Measurements from ENCODE around the gene COQ4.

The COQ4 gene

DNA sequence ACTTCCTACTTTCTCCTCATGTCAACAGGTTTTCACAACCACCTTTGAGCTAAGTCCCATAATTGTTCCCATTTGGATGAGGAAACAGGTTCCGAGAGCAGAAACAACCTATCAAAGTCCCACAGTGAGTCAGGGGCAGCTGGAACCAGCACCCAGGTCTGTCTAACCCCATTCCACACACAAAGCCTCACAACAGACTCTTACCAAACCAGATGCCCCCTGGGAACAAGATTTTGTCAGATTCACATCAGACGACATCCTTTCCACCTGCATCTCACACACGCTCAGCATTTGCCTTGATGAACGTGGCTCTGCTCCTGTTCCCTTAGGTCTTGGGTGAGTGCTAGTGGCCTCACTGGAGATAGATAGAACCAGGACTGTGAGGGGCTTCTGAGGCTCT is 29.5 kb upstream of the COQ4 start:
- DNase-seq (ENCODE audit: low read depth, low spot score): no peak
- H3K4me3 ChIP-seq (ENCODE audit: low read depth, low read length): no peak overlapping the region
- in situ Hi-C loops (cut with HindIII; ENCODE audit: low sequenced_read_pairs): no loop called here
- TF ChIP-seq, protein P1, sequence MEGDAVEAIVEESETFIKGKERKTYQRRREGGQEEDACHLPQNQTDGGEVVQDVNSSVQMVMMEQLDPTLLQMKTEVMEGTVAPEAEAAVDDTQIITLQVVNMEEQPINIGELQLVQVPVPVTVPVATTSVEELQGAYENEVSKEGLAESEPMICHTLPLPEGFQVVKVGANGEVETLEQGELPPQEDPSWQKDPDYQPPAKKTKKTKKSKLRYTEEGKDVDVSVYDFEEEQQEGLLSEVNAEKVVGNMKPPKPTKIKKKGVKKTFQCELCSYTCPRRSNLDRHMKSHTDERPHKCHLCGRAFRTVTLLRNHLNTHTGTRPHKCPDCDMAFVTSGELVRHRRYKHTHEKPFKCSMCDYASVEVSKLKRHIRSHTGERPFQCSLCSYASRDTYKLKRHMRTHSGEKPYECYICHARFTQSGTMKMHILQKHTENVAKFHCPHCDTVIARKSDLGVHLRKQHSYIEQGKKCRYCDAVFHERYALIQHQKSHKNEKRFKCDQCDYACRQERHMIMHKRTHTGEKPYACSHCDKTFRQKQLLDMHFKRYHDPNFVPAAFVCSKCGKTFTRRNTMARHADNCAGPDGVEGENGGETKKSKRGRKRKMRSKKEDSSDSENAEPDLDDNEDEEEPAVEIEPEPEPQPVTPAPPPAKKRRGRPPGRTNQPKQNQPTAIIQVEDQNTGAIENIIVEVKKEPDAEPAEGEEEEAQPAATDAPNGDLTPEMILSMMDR (IDR thresholded peaks at IDR 0.05; ENCODE audit: low read depth, low read length): no peak

DNA sequence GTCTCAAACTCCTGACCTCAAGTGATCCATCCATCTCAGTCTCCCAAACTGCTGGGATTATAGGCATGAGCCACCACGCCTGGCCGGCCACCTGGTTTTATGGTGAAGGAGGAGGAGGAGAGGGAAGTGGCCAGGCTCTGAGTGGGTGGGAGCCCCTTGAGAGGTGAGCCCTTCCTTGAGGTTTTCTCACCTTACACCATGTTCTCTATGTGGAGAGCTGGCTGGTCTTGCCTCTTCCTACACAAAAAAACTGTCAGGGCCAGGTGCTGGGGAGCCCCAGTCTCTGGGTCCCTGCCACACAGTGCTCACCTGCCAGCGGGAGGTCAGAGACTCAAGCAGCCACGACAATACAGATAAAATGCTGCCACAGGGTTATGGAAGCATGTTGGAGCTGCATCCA is 28.5 kb upstream of the COQ4 start:
- H3K4me3 ChIP-seq (ENCODE audit: low read depth, low read length): no peak overlapping the region
- DNase-seq (ENCODE audit: low read depth, low spot score): no peak
- in situ Hi-C loops (cut with HindIII; ENCODE audit: low sequenced_read_pairs): no loop called here
- TF ChIP-seq, protein P1 (IDR thresholded peaks at IDR 0.05; ENCODE audit: low read depth, low read length): no peak

DNA sequence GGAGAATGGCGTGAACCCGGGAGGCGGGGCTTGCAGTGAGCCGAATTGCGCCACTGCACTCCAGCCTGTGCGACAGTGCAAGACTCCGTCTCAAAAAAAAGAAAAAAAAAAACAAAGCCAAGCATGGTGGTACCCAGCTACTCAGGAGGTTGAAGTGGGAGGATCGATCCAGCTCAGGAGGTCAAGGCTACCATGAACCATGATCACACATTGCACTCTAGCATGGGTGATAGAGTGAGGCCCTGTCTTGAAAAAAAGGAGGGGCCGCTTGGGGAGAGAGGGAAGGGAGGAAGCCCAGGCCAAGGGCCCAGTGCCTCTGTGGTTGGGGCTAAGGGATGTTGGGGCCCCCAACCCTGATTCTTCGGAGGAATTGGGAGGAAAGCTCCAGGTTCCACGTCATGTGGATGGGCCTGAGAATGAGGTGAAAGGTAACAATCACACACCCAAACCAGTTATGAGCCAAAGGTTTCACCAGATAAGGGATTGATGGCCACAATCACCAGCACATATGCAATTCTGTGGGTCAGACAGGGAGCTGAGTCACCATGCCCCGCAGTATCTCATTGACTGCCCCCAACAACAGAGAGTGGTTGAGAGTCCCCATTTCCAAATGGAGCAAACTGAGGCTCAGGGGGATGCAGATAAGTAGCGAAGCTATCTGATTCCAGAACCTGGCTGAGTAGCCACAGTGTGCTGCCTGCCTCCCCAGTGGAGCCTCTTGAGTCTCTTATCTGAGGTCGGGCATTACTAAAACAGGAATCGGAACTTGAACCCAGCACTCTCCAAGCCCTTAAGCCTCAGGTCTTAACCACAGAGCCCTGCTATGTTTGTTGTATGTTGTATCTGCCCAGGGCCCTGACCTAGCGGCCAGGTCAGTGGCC is 26.1 kb upstream of the COQ4 start:
- DNase-seq (ENCODE audit: low read depth, low spot score): no peak
- in situ Hi-C loops (cut with HindIII; ENCODE audit: low sequenced_read_pairs): no loop called here
- no peak overlapping the region for H3K4me3 ChIP-seq (ENCODE audit: low read depth, low read length)
- TF ChIP-seq, protein P1 (IDR thresholded peaks at IDR 0.05; ENCODE audit: low read depth, low read length): no peak

DNA sequence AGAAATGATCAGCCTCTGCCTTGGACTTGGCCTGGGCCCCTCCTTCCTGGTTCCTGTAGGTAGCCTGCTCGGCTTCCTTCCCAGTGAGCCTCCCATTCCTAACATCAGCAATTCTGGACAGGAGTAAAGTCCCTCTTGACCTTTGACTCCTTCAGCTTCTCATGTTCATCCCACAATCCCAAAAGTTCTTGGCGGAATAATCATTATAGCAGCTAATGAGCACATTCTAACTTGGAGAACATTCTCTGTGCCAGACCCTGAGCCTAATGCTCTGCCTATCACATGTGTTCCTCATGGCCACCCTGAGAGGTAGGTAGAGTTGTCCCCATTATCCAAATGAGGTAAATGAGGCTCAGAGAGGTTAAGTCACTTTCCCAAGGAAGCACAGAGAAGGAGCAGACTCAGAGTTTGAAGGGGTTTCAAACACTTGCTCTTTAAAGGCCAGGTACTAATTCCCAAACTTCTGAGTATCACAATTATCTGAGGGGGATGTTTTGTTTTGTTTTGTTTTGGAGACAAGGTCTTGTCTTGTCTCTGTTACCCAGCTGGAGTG is 25.3 kb upstream of the COQ4 start:
- in situ Hi-C loops (cut with HindIII; ENCODE audit: low sequenced_read_pairs): no loop called here
- DNase-seq (ENCODE audit: low read depth, low spot score): no peak
- TF ChIP-seq, protein P1 (IDR thresholded peaks at IDR 0.05; ENCODE audit: low read depth, low read length): no peak
- no peak overlapping the region for H3K4me3 ChIP-seq (ENCODE audit: low read depth, low read length)

DNA sequence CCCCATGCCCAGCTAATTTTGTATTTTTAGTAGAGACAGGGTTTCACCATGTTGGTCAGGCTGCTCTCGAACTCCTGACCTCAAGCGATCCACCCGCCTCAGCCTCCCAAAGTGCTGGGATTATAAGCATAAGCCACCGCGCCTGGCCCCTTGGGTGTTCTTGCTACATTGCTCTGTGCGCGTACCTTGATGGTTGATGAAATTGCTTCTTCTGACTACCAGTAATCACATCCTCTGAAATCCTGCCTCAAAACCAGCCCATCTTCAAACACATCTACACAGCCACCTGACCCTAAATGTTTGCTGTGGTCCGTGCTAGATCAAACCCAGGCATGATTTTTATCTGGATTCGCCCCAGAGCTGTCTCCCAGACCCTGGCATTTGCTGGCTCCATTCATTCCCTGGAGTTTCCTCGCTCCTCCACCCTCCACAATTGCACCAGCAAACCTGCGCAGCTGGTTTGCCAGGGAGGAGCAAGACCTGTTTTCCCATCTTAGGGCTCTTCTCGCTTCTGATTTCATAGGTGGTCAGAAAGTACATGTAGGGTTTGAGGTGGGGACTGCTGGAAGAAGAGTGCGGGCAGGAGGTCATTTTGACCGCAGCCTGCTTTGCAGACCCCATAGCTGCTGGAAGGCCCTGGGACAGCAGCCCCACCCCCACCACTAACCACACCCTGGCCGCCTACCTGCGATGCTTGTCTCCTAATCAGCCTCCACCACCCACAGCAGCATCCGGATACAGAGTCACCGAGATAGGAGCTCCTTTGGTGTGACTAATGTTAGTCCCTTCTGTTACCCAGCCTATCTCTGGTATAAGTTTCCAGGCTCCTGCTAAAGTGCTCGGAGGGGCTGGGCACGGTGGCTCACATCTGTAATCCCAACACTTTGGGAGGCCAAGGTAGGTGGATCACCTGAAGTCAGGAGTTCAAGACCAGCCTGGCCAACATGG is 23.8 kb upstream of the COQ4 start:
- H3K4me3 ChIP-seq (ENCODE audit: low read depth, low read length): no peak overlapping the region
- TF ChIP-seq, protein P1 (IDR thresholded peaks at IDR 0.05; ENCODE audit: low read depth, low read length): no peak
- no peak for DNase-seq (ENCODE audit: low read depth, low spot score)
- in situ Hi-C loops (cut with HindIII; ENCODE audit: low sequenced_read_pairs): no loop called here

Data from astrocyte of the spinal cord (primary cell).